SK-N-SH (cell line): ENCODE results near the gene CHCHD6. TPM values are rescaled to one million over a fixed set of nuclear protein-coding genes. Genes with fewer than 3 reads are reported as not detected.

Experiments used
- CTCF ChIA-PET: fragments of 300-600, 350-600 bp; formaldehyde crosslinking; extraction: SDS; loops from one replicate; lab custom pipeline; 2021; lab: Yijun Ruan, JAX
- POLR2A ChIA-PET: fragments of 350-600 bp; sonication (Branson Sonifier 250); formaldehyde crosslinking; extraction: SDS; loops from one replicate; lab custom pipeline; 2020; ENCODE audit warnings: antibody characterized with exemption, inconsistent platforms; lab: Yijun Ruan, JAX
- DNase-seq: peaks from one replicate; pipeline ENCODE4 v3.0.0; 2012
- H2AFZ ChIP-seq: fragments of 200-600 bp; sonication (generic); 2 replicates; pipeline ENCODE4 v1.8.1; 2016; ENCODE audit warnings: antibody characterized with exemption, mild to moderate bottlenecking, low read depth
- H3F3A ChIP-seq: fragments of 200-600 bp; sonication (generic); replicated peaks from 2 replicates; pipeline ENCODE3; 2016; ENCODE audit warnings: antibody characterized with exemption, mild to moderate bottlenecking; ENCODE audit not compliant: insufficient read depth
- H3K27ac ChIP-seq, 2 experiments: fragments of 200-500 bp in 1 of 2; fragments of 200-600 bp in 1 of 2; sonication (Bioruptor generic) in 1 of 2; sonication (generic), shearing (Covaris generic) in 1 of 2; 2 replicates each; pipeline versions ENCODE4 v1.5.1 to v1.6.1; 2014 to 2016; ENCODE audit warnings: low read depth in 2 of 2, inconsistent platforms in 1 of 2, low read length in 1 of 2, mild to moderate bottlenecking in 1 of 2, mixed read lengths in 1 of 2
- H3K27me3 ChIP-seq: fragments of 200-600 bp; sonication (generic), shearing (Covaris generic); 2 replicates; pipeline ENCODE4 v1.6.1; 2016; ENCODE audit warnings: mixed run types; ENCODE audit not compliant: insufficient read depth
- H3K36me3 ChIP-seq, 2 experiments: fragments of 200-500 bp in 1 of 2; fragments of 200-600 bp in 1 of 2; sonication (Bioruptor generic) in 1 of 2; sonication (generic) in 1 of 2; replicated peaks in 1 of 2; 2 replicates each; pipeline versions ENCODE3 to v1.5.1; 2014 to 2016; ENCODE audit warnings: low read length in 1 of 2, mild to moderate bottlenecking in 1 of 2; ENCODE audit not compliant: insufficient read depth in 2 of 2, control insufficient read depth in 1 of 2
- H3K4me1 ChIP-seq, 2 experiments: fragments of 200-500 bp in 1 of 2; fragments of 200-600 bp in 1 of 2; sonication (Bioruptor generic) in 1 of 2; sonication (generic), shearing (Covaris generic) in 1 of 2; 2 replicates each; pipeline versions ENCODE4 v1.5.1 to v1.6.1; 2014 to 2016; ENCODE audit warnings: low read depth in 1 of 2, low read length in 1 of 2, mixed run types in 1 of 2; ENCODE audit not compliant: insufficient read depth in 2 of 2, control insufficient read depth in 1 of 2
- H3K4me2 ChIP-seq: fragments of 200-600 bp; sonication (generic), shearing (Covaris generic); 2 replicates; pipeline ENCODE4 v1.6.1; 2017; ENCODE audit warnings: mixed run types
- H3K4me3 ChIP-seq, 2 experiments: fragments of 200-500 bp in 1 of 2; fragments of 200-600 bp in 1 of 2; sonication (Bioruptor generic) in 1 of 2; sonication (generic), shearing (Covaris generic) in 1 of 2; 2 replicates each; pipeline versions ENCODE4 v1.5.1 to v1.8.1; 2014 to 2016; ENCODE audit warnings: low read depth in 2 of 2, inconsistent platforms in 1 of 2, low read length in 1 of 2, mild to moderate bottlenecking in 1 of 2, mixed read lengths in 1 of 2, moderate library complexity in 1 of 2
- H3K79me2 ChIP-seq: fragments of 200-600 bp; sonication (generic); 2 replicates; pipeline ENCODE4 v1.8.1; 2017; ENCODE audit warnings: mild to moderate bottlenecking; ENCODE audit not compliant: insufficient read depth
- H3K9ac ChIP-seq: fragments of 200-600 bp; sonication (generic); 2 replicates; pipeline ENCODE4 v1.6.1; 2017; ENCODE audit warnings: mixed run types
- H3K9me2 ChIP-seq: fragments of 200-600 bp; sonication (generic); 2 replicates; pipeline ENCODE4 v1.6.1; 2017; ENCODE audit warnings: mixed run types
- H3K9me3 ChIP-seq: fragments of 200-600 bp; sonication (generic); 2 replicates; pipeline ENCODE4 v1.6.1; 2017; ENCODE audit warnings: mixed run types, mild to moderate bottlenecking, moderate library complexity
- H4K20me1 ChIP-seq: fragments of 200-600 bp; sonication (generic); 2 replicates; pipeline ENCODE4 v1.6.1; 2017; ENCODE audit warnings: mild to moderate bottlenecking, mixed run types; ENCODE audit not compliant: insufficient read depth
- CHD2 ChIP-seq: fragments of 150-350 bp; IDR thresholded peaks from 2 replicates; pipeline ENCODE4 v1.6.1; 2018; ENCODE audit warnings: low read length; ENCODE audit not compliant: partially characterized antibody
- ELF1 ChIP-seq: IDR thresholded peaks from 2 replicates; pipeline ENCODE4 v1.4.0; 2012
- EP300 ChIP-seq, 2 experiments: IDR thresholded peaks; 2 replicates each; pipeline versions ENCODE4 v1.4.0 to v1.6.1; 2012; ENCODE audit warnings: borderline replicate concordance in 1 of 2, low read depth in 1 of 2, low read length in 1 of 2
- EZH2phosphoT487 ChIP-seq: fragments of 200-600 bp; sonication (generic); IDR thresholded peaks from 2 replicates; pipeline ENCODE4 v1.6.1; 2017; ENCODE audit warnings: low read depth, mixed run types, mild to moderate bottlenecking, antibody characterized with exemption, moderate library complexity, borderline replicate concordance
- FOSL2 ChIP-seq: IDR thresholded peaks from 2 replicates; pipeline ENCODE4 v1.4.0; 2012; ENCODE audit warnings: low read depth, mild to moderate bottlenecking, moderate library complexity, borderline replicate concordance
- FOXJ3 ChIP-seq: sonication (generic); formaldehyde crosslinking; IDR thresholded peaks from 2 replicates; pipeline ENCODE4 v1.5.1; 2020; ENCODE audit warnings: mild to moderate bottlenecking, missing genetic modification reagents
- FOXM1 ChIP-seq: IDR thresholded peaks from 2 replicates; pipeline ENCODE4 v1.4.0; 2012; ENCODE audit warnings: low read depth, mild to moderate bottlenecking
- GATA2 ChIP-seq: sonication (generic); formaldehyde crosslinking; IDR thresholded peaks from 2 replicates; pipeline ENCODE4 v1.5.0; 2020; ENCODE audit warnings: mild to moderate bottlenecking, missing genetic modification reagents
- JUND ChIP-seq: IDR thresholded peaks from 2 replicates; pipeline ENCODE4 v1.4.0; 2012
- MEF2A ChIP-seq: IDR thresholded peaks from 2 replicates; pipeline ENCODE4 v1.4.0; 2012; ENCODE audit warnings: low read depth, borderline replicate concordance
- NFIC ChIP-seq: IDR thresholded peaks from 2 replicates; pipeline ENCODE4 v1.4.0; 2012; ENCODE audit warnings: borderline replicate concordance
- RCOR1 ChIP-seq: fragments of 150-350 bp; IDR thresholded peaks from 2 replicates; pipeline ENCODE4 v1.6.1; 2017; ENCODE audit warnings: antibody characterized with exemption, low read length
- RFX5 ChIP-seq: IDR thresholded peaks from 2 replicates; pipeline ENCODE4 v1.6.1; 2012; ENCODE audit warnings: mild to moderate bottlenecking, improper control_type of control experiment, low read length
- SIN3A ChIP-seq: IDR thresholded peaks from 2 replicates; pipeline ENCODE4 v1.6.1; 2012; ENCODE audit warnings: low read depth, mild to moderate bottlenecking, low read length, moderate library complexity, borderline replicate concordance
- TCF12 ChIP-seq: IDR thresholded peaks from 2 replicates; pipeline ENCODE4 v1.4.0; 2012
- TEAD4 ChIP-seq: IDR thresholded peaks from 2 replicates; pipeline ENCODE4 v1.4.0; 2012; ENCODE audit warnings: mild to moderate bottlenecking, borderline replicate concordance; ENCODE audit not compliant: insufficient read depth
- YY1 ChIP-seq: IDR thresholded peaks from 2 replicates; pipeline ENCODE4 v1.4.0; 2012; ENCODE audit warnings: low read depth, mild to moderate bottlenecking
- WGBS: methylation state at CpG from one replicate; pipeline ENCODE4 v1.1.6; 2017; ENCODE audit warnings: low lambda C conversion rate; 5-methylcytosine and 5-hydroxymethylcytosine counted together
- polyA plus RNA-seq, 3 experiments: library from polyadenylated mRNA; depleted of rRNA; stranded (reverse); fragments of >200 nt; gene quantifications; 2 replicates each; pipeline ENCODE4 v1.2.3, GENCODE V29; 2012
- TF ChIP-seq, protein P1 (sequence below): IDR thresholded peaks from 2 replicates; pipeline ENCODE4 v1.4.0; 2012; ENCODE audit warnings: low read depth
- TF ChIP-seq, protein P2 (sequence below): fragments of 200-600 bp; sonication (generic); IDR thresholded peaks from 2 replicates; pipeline ENCODE4 v1.6.1; 2017; ENCODE audit warnings: antibody characterized with exemption, mild to moderate bottlenecking, moderate library complexity
- TF ChIP-seq, protein P3 (sequence below): IDR thresholded peaks from 2 replicates; pipeline ENCODE4; 2012
- TF ChIP-seq, protein P4 (sequence below): IDR thresholded peaks from 2 replicates; pipeline ENCODE4 v1.4.0; 2012; ENCODE audit warnings: low read depth, borderline replicate concordance
- TF ChIP-seq, protein P5 (sequence below): fragments of 150-350 bp; IDR thresholded peaks from 2 replicates; pipeline ENCODE4 v1.6.1; 2017; ENCODE audit warnings: antibody characterized with exemption, low read length, low read depth, borderline replicate concordance

The CHCHD6 gene
- polyA plus RNA-seq, 1 of the 3 experiments (the other 2 are of a cell fraction) = 42.5 TPM

DNA sequence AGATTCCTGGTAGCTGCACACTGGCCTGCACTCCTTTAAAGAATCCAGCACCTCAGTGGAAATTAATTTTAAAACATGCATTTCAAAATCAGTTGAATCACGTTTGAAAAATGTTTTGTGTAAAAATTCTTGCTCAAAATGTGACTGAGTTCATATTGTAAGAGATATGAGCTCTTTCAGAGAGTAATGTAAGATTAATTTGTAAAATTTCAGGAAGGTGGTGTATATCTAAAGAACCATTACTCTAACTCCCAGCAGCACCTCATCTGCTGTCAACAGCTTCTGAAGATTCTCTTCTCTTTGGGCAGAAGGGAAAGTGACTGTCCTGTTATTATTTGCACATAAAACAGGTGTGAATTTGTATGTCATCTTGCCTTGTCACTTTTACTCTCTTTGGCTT is 181.4 kb downstream of the CHCHD6 start:
- Histone ChIP-seq H3K9me3 (no peaks in the 10 kb centered on the region), H3K4me1 (peaks cover 9 to 46% of the 10 kb centered on the region in 2 experiments), H3K27ac (no peak overlapping the region), H3F3A (peaks cover 8% of the 10 kb centered on the region), H3K4me3 (no peak overlapping the region), H3K4me2 (0 out of 2 replicates have a peak overlapping the region, but pooled peaks have one; percentile 65), H3K9me2 (no peaks in the 10 kb centered on the region), H3K79me2 (no peaks in the 10 kb centered on the region), H3K9ac (no peak overlapping the region), H2AFZ (no peak overlapping the region), H3K36me3 (peaks cover 0 to 2% of the 10 kb centered on the region in 2 experiments), H4K20me1 (no peaks in the 10 kb centered on the region), H3K27me3 (no peaks in the 10 kb centered on the region)
- TF ChIP-seq GATA2 (CRISPR knock-in tag) = no peak
- TF ChIP-seq ELF1 = no peak
- TF ChIP-seq, protein P1, sequence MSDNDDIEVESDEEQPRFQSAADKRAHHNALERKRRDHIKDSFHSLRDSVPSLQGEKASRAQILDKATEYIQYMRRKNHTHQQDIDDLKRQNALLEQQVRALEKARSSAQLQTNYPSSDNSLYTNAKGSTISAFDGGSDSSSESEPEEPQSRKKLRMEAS = no peak
- TF ChIP-seq NFIC = no peak
- TF ChIP-seq YY1 = no peak
- TF ChIP-seq EP300 (IDR thresholded peaks at IDR 0.05; ENCODE audit: borderline replicate concordance in 1 of 2, low read depth in 1 of 2, low read length in 1 of 2) = no peak
- TF ChIP-seq EZH2phosphoT487 = no peak
- TF ChIP-seq FOXJ3 = no peak
- no peak for TF ChIP-seq FOSL2
- TF ChIP-seq SIN3A = no peak
- TF ChIP-seq JUND = no peak
- POLR2A ChIA-PET = no interaction called here
- no peak for DNase-seq
- CTCF ChIA-PET = interaction anchor here (0.7 to 2.2 kb wide), 3 partner anchors 13 to 206 kb away, joined by 3 to 7 read pairs (median 3); no protein-coding TSS in a partner anchor
- 65% methylated on average over 1 of the region's 1 CpG for WGBS

DNA sequence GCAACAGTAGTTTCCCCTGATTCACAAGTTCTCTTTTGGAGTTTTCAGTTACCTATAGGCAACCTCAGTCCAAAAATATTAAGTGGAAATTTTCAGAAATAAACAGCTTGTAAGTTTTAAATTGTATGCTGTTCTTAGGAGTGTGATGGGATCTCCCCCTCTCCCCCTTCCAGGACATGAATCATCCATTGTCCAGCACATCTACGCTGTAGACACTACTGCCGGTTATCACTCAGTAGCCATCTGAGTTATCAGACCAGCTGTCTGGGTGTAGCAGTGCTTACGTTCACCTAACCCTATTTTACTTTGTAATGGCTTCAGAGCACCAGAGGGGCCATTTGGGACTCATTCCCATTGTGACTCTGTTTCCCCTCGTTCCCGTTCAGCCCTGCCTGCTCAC is 182.2 kb downstream of the CHCHD6 start:
- H4K20me1 ChIP-seq = no peaks in the 10 kb centered on the region
- POLR2A ChIA-PET = no interaction called here
- TF ChIP-seq TEAD4 (no peak), RCOR1 (no peak), CHD2 (no peak), TCF12 (peak; percentile 45; the same call in 1 of the 2 replicates), FOXM1 (no peak), GATA2 (CRISPR knock-in tag) (peak; percentile 66), JUND (peak; percentile 58), MEF2A (no peak), RFX5 (no peak), YY1 (no peak), SIN3A (no peak)
- TF ChIP-seq, protein P2, sequence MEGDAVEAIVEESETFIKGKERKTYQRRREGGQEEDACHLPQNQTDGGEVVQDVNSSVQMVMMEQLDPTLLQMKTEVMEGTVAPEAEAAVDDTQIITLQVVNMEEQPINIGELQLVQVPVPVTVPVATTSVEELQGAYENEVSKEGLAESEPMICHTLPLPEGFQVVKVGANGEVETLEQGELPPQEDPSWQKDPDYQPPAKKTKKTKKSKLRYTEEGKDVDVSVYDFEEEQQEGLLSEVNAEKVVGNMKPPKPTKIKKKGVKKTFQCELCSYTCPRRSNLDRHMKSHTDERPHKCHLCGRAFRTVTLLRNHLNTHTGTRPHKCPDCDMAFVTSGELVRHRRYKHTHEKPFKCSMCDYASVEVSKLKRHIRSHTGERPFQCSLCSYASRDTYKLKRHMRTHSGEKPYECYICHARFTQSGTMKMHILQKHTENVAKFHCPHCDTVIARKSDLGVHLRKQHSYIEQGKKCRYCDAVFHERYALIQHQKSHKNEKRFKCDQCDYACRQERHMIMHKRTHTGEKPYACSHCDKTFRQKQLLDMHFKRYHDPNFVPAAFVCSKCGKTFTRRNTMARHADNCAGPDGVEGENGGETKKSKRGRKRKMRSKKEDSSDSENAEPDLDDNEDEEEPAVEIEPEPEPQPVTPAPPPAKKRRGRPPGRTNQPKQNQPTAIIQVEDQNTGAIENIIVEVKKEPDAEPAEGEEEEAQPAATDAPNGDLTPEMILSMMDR = no peak
- TF ChIP-seq, protein P3, sequence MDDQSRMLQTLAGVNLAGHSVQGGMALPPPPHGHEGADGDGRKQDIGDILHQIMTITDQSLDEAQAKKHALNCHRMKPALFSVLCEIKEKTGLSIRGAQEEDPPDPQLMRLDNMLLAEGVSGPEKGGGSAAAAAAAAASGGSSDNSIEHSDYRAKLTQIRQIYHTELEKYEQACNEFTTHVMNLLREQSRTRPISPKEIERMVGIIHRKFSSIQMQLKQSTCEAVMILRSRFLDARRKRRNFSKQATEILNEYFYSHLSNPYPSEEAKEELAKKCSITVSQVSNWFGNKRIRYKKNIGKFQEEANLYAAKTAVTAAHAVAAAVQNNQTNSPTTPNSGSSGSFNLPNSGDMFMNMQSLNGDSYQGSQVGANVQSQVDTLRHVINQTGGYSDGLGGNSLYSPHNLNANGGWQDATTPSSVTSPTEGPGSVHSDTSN = peak; percentile 66
- TF ChIP-seq, protein P4, sequence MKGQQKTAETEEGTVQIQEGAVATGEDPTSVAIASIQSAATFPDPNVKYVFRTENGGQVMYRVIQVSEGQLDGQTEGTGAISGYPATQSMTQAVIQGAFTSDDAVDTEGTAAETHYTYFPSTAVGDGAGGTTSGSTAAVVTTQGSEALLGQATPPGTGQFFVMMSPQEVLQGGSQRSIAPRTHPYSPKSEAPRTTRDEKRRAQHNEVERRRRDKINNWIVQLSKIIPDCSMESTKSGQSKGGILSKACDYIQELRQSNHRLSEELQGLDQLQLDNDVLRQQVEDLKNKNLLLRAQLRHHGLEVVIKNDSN = no peak
- TF ChIP-seq, protein P5, sequence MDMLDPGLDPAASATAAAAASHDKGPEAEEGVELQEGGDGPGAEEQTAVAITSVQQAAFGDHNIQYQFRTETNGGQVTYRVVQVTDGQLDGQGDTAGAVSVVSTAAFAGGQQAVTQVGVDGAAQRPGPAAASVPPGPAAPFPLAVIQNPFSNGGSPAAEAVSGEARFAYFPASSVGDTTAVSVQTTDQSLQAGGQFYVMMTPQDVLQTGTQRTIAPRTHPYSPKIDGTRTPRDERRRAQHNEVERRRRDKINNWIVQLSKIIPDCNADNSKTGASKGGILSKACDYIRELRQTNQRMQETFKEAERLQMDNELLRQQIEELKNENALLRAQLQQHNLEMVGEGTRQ = no peak

More for the DNA sequence above, 182.2 kb downstream of the CHCHD6 start:
- H3K79me2 ChIP-seq = no peaks in the 10 kb centered on the region
- CTCF ChIA-PET = interaction anchor here (2.2 kb wide), 1 partner anchor 134 kb away, joined by 7 read pairs; no protein-coding TSS in a partner anchor
- H3K4me2 ChIP-seq = peak overlapping the region; percentile 65
- H3K27ac ChIP-seq = peak overlapping the region in 1 of 2 experiments; percentile 32; a peak in 1 of 4 replicates
- H3K9ac ChIP-seq = no peak overlapping the region
- H3K4me1 ChIP-seq = peaks cover 9 to 43% of the 10 kb centered on the region in 2 experiments
- no peak overlapping the region for H3K4me3 ChIP-seq
- H3K9me2 ChIP-seq = no peaks in the 10 kb centered on the region
- DNase-seq = peak; percentile 49
- H3K36me3 ChIP-seq = peaks cover 0 to 2% of the 10 kb centered on the region in 2 experiments
- 25% methylated on average over 5 of the region's 5 CpGs for WGBS
- H3K27me3 ChIP-seq = no peaks in the 10 kb centered on the region
- no peaks in the 10 kb centered on the region for H3K9me3 ChIP-seq
- H3F3A ChIP-seq = peaks cover 8% of the 10 kb centered on the region
- H2AFZ ChIP-seq = no peak overlapping the region
